Measurements from ENCODE around the gene PPP1R14C.

PPP1R14C gene

GRCh38 chr6:150138638-150139037, 4.2 kb upstream of the PPP1R14C start:
- no peak for DNase-seq (ENCODE audit: low read depth, low spot score)

- DNase-seq (ENCODE audit: low read depth, low spot score), result no peak
Observed at GRCh38 chr6:150139533-150139932, 3.3 kb upstream of the PPP1R14C start.

GRCh38 chr6:150140236-150140969, 2.4 kb upstream of the PPP1R14C start:
- DNase-seq (ENCODE audit: low read depth, low spot score), result no peak

GRCh38 chr6:150142097-150142669, 661 bp upstream of the PPP1R14C start:
- no peak for DNase-seq (ENCODE audit: low read depth, low spot score)

GRCh38 chr6:150143516-150144293, 861 bp downstream of the PPP1R14C start:
- no peak for DNase-seq (ENCODE audit: low read depth, low spot score)

GRCh38 chr6:150144294-150144868, 1.5 kb downstream of the PPP1R14C start:
- no peak for DNase-seq (ENCODE audit: low read depth, low spot score)

- no peak for DNase-seq (ENCODE audit: low read depth, low spot score)
Observed at GRCh38 chr6:150145427-150145826, 2.6 kb downstream of the PPP1R14C start.

- DNase-seq (ENCODE audit: low read depth, low spot score), result no peak
Observed at GRCh38 chr6:150145830-150146229, 3.0 kb downstream of the PPP1R14C start.

- DNase-seq (ENCODE audit: low read depth, low spot score), result no peak
Observed at GRCh38 chr6:150146436-150146835, 3.6 kb downstream of the PPP1R14C start.

- DNase-seq (ENCODE audit: low read depth, low spot score), result no peak
Observed at GRCh38 chr6:150149146-150149545, 6.3 kb downstream of the PPP1R14C start.

- no peak for DNase-seq (ENCODE audit: low read depth, low spot score)
Observed at GRCh38 chr6:150150458-150150820, 7.6 kb downstream of the PPP1R14C start.

GRCh38 chr6:150150821-150151646, 8.2 kb downstream of the PPP1R14C start:
- no peak for DNase-seq (ENCODE audit: low read depth, low spot score)

GRCh38 chr6:150152891-150153876, 10.3 kb downstream of the PPP1R14C start:
- DNase-seq (ENCODE audit: low read depth, low spot score), result no peak

GRCh38 chr6:150153905-150154492, 11.2 kb downstream of the PPP1R14C start:
- DNase-seq (ENCODE audit: low read depth, low spot score), result no peak

GRCh38 chr6:150156460-150156859, 13.6 kb downstream of the PPP1R14C start:
- DNase-seq (ENCODE audit: low read depth, low spot score), result no peak

GRCh38 chr6:150157081-150157480, 14.2 kb downstream of the PPP1R14C start:
- DNase-seq (ENCODE audit: low read depth, low spot score), result no peak

- DNase-seq (ENCODE audit: low read depth, low spot score), result no peak
Observed at GRCh38 chr6:150159757-150160156, 16.9 kb downstream of the PPP1R14C start.

GRCh38 chr6:150163970-150164369, 21.1 kb downstream of the PPP1R14C start:
- DNase-seq (ENCODE audit: low read depth, low spot score), result no peak

GRCh38 chr6:150165020-150165702, 22.3 kb downstream of the PPP1R14C start:
- no peak for DNase-seq (ENCODE audit: low read depth, low spot score)

Data from iPS DF 19.7 (cell line).